Measurements from ENCODE around the gene ADPRHL1.

- TF ChIP-seq, protein P1, sequence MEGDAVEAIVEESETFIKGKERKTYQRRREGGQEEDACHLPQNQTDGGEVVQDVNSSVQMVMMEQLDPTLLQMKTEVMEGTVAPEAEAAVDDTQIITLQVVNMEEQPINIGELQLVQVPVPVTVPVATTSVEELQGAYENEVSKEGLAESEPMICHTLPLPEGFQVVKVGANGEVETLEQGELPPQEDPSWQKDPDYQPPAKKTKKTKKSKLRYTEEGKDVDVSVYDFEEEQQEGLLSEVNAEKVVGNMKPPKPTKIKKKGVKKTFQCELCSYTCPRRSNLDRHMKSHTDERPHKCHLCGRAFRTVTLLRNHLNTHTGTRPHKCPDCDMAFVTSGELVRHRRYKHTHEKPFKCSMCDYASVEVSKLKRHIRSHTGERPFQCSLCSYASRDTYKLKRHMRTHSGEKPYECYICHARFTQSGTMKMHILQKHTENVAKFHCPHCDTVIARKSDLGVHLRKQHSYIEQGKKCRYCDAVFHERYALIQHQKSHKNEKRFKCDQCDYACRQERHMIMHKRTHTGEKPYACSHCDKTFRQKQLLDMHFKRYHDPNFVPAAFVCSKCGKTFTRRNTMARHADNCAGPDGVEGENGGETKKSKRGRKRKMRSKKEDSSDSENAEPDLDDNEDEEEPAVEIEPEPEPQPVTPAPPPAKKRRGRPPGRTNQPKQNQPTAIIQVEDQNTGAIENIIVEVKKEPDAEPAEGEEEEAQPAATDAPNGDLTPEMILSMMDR (IDR thresholded peaks at IDR 0.05): no peak
- TF ChIP-seq POLR2A (IDR thresholded peaks at IDR 0.05): no peak
- no peak for TF ChIP-seq POLR2AphosphoS5 (IDR thresholded peaks at IDR 0.05)
- no peak for TF ChIP-seq EP300 (IDR thresholded peaks at IDR 0.05)
These were observed 24.2 kb downstream of the ADPRHL1 start for GRCh38 chr13:113428871-113429607.
